Measurements from ENCODE around the gene CEP135.

Gene CEP135

DNA sequence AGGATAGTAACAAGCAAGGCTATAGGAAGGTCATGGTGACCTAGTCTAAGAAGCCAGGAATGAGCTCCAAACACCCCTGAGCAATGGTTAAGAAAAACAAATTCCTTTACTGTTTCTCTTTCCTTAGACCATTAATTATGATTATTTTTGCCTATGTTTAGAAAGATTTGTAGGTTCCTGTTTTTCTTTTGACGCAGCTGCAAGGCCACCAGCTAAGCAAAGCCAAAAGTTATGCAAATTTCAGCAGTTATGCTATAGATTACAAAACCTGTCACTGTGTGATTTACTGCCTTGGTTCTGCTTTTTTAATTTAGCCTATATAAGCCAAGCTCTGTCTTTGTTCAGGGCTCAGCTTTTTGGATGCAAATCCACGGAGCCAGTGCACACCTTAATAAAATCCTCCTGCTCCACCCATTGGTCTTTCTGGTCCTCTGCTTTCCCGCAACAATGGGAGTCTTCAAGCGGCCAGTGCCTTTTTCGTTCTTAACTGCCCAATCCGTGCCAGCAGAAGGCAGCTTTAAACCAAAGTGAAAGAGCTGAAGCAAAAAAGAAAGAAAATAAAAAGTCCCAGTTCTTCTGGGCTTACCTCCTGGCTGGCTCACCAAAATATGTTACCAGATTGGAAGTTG is 1.4 kb upstream of the CEP135 start:
- no peaks in the 10 kb centered on the region for H3K9me3 ChIP-seq (ENCODE audit: severe bottlenecking)
- DNase-seq = no peak
- no peak overlapping the region for H3K4me3 ChIP-seq (ENCODE audit: low read depth, low read length)
- H3K27ac ChIP-seq = no peak overlapping the region
- H3K27me3 ChIP-seq (ENCODE audit: insufficient read depth, low read depth, severe bottlenecking) = no peaks in the 10 kb centered on the region
- TF ChIP-seq, protein P1, sequence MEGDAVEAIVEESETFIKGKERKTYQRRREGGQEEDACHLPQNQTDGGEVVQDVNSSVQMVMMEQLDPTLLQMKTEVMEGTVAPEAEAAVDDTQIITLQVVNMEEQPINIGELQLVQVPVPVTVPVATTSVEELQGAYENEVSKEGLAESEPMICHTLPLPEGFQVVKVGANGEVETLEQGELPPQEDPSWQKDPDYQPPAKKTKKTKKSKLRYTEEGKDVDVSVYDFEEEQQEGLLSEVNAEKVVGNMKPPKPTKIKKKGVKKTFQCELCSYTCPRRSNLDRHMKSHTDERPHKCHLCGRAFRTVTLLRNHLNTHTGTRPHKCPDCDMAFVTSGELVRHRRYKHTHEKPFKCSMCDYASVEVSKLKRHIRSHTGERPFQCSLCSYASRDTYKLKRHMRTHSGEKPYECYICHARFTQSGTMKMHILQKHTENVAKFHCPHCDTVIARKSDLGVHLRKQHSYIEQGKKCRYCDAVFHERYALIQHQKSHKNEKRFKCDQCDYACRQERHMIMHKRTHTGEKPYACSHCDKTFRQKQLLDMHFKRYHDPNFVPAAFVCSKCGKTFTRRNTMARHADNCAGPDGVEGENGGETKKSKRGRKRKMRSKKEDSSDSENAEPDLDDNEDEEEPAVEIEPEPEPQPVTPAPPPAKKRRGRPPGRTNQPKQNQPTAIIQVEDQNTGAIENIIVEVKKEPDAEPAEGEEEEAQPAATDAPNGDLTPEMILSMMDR (IDR thresholded peaks at IDR 0.05; ENCODE audit: low read depth, low read length) = no peak
- peaks cover 2% of the 10 kb centered on the region; the same call in 1 of the 2 replicates for H3K36me3 ChIP-seq

DNA sequence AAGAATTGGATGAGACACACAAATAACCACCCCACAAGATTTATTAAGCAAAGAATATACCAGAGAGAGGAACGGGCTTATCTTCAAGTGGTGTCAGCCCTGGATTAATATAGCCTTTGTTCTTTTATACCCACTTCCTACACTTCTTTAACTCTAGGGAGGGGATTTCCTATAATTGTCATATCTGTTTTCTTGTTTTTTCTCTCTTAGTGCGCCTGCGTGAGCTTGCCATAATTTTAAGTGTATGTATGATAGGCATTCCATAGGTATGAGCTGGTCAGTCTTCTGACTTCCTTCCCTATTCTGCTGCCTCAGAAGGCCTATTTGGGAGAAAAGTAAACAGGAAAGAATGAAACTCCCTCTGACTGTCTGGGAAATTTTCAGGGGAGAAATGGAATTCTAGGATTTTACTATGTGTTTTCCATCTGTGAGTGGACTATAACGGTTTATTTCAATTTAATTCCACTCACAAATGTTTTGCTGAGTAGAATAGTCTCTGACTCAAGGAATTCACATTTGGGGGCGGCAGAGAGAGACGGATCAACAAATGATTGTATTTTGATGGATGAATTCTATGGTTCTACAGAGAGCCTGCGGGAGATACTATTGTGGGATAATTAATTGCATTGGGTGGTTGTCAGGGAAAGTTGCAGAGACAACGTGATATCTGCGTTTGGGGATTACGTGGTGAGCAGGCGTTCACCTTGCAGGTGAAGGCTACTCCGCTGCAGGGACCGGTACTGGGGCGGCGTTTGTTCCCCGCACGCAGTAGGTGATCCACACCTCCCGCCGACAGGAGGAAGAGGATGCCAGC is 626 bp upstream of the CEP135 start:
- Histone ChIP-seq H3K9me3 (ENCODE audit: severe bottlenecking) (no peaks in the 10 kb centered on the region), H3K27ac (no peak overlapping the region), H3K36me3 (peaks cover 9% of the 10 kb centered on the region), H3K27me3 (ENCODE audit: insufficient read depth, low read depth, severe bottlenecking) (no peaks in the 10 kb centered on the region), H3K4me3 (ENCODE audit: low read depth, low read length) (peak overlapping the region; percentile 89)
- DNase-seq = no peak
- TF ChIP-seq, protein P1 (IDR thresholded peaks at IDR 0.05; ENCODE audit: low read depth, low read length) = no peak

DNA sequence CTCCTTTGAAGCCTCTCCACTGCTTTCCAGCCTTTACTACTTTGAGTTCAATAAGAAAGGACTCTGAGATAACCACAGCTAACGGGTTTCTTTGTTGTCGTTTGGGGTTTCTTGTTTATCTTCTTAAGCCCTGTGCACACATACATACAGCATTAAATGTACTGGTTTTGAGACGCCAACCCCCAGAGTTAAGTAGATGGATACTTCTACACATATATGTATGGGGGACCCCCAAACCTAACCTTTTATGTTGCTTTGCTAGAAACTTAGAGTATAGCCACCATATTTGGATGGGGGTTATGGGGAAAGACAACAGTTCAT is 697 bp downstream of the CEP135 start:
- no peaks in the 10 kb centered on the region for H3K27me3 ChIP-seq (ENCODE audit: insufficient read depth, low read depth, severe bottlenecking)
- H3K27ac ChIP-seq = peak overlapping the region; percentile 95
- TF ChIP-seq, protein P1 (IDR thresholded peaks at IDR 0.05; ENCODE audit: low read depth, low read length) = no peak
- no peaks in the 10 kb centered on the region for H3K9me3 ChIP-seq (ENCODE audit: severe bottlenecking)
- peak overlapping the region; percentile 89 for H3K4me3 ChIP-seq (ENCODE audit: low read depth, low read length)
- no peak for DNase-seq
- peaks cover 11% of the 10 kb centered on the region for H3K36me3 ChIP-seq

DNA sequence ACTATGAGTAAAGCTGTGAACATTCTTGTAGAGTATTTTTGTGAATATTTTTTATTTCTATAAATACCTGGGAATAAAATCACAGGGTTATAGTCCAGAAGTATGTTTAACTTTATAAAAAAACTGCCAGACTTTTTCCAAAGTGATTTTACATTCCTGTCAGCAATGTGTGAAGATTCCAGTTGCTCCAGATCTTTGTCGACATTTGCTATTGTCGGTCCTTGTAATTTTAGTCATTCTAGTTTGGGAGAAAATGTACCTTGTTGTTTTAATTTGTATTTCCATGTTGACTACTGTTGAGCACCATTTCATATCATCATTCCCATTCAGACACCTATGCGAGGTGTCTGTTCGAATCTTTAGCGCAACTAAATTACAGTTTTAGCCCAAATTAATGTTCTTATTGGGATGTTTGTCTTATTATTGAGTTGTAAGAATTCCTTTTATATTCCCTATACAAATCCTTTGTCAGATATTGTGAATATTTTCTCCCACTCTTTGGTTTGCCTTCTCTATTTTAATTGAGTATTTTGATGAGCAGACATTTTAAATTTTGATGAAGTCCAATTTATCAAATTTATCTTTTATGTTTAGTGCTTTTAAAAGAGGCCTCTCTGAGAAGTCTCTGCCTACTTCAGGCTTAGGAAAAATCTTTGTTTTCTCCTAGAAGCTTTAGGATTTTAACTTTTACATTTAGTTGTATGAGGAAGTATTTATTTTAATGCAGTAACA is 2.6 kb downstream of the CEP135 start:
- Histone ChIP-seq H3K36me3 (peaks cover 24% of the 10 kb centered on the region), H3K27ac (no peak overlapping the region), H3K9me3 (ENCODE audit: severe bottlenecking) (no peaks in the 10 kb centered on the region), H3K27me3 (ENCODE audit: insufficient read depth, low read depth, severe bottlenecking) (no peaks in the 10 kb centered on the region), H3K4me3 (ENCODE audit: low read depth, low read length) (no peak overlapping the region)
- DNase-seq = no peak
- TF ChIP-seq, protein P1 (IDR thresholded peaks at IDR 0.05; ENCODE audit: low read depth, low read length) = no peak

DNA sequence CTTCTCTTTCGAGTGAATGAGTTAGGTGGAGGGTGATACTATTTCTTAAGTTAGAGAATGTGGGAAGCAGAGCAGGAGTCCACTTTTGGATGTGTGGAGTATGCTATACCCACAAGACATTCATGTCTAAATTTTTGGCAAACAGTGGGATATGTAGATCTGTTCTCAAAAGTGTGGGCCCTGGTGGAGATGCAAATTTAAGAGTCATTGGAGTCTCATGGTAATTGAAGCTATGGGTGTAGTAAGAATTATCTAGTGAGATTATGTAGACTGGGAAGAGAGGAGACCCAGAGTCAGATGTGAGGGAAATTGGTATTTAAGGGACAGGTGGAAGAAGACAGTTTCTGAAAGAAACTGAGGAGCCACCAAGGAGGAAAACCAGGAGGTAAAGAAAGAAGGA is 7.0 kb downstream of the CEP135 start:
- Histone ChIP-seq H3K27me3 (ENCODE audit: insufficient read depth, low read depth, severe bottlenecking) (no peaks in the 10 kb centered on the region), H3K4me3 (ENCODE audit: low read depth, low read length) (no peak overlapping the region), H3K27ac (no peak overlapping the region), H3K36me3 (peaks cover 37% of the 10 kb centered on the region), H3K9me3 (ENCODE audit: severe bottlenecking) (no peaks in the 10 kb centered on the region)
- TF ChIP-seq, protein P1 (IDR thresholded peaks at IDR 0.05; ENCODE audit: low read depth, low read length) = no peak
- no peak for DNase-seq

Data from WERI-Rb-1 (cell line).